ENCODE results near the gene SUPT4H1.
A peak's percentile ranks its signal among the peaks of the same experiment; 100 is the strongest.

Gene SUPT4H1

GRCh38 chr17:58370716-58371115, 18.7 kb upstream of the SUPT4H1 start:
- TF ChIP-seq CTCF (IDR thresholded peaks at IDR 0.05; ENCODE audit: extremely low read depth, insufficient read depth, missing control alignments) = no peak
- no peak for DNase-seq (ENCODE audit: low spot score)
- in situ Hi-C loops (cut with MboI; ENCODE audit: low pct_unique_long_range_greater_than_20kb, low sequenced_read_pairs, unreplicated experiment) = no loop called here

GRCh38 chr17:58370309-58370708, 18.3 kb upstream of the SUPT4H1 start:
- DNase-seq (ENCODE audit: low spot score) = no peak
- TF ChIP-seq CTCF (IDR thresholded peaks at IDR 0.05; ENCODE audit: extremely low read depth, insufficient read depth, missing control alignments) = no peak
- in situ Hi-C loops (cut with MboI; ENCODE audit: low pct_unique_long_range_greater_than_20kb, low sequenced_read_pairs, unreplicated experiment) = no loop called here

GRCh38 chr17:58369214-58370031, 17.4 kb upstream of the SUPT4H1 start:
- in situ Hi-C loops (cut with MboI; ENCODE audit: low pct_unique_long_range_greater_than_20kb, low sequenced_read_pairs, unreplicated experiment) = no loop called here
- no peak for TF ChIP-seq CTCF (IDR thresholded peaks at IDR 0.05; ENCODE audit: extremely low read depth, insufficient read depth, missing control alignments)
- DNase-seq (ENCODE audit: low spot score) = peak; percentile 25

GRCh38 chr17:58368860-58369213, 16.8 kb upstream of the SUPT4H1 start:
- TF ChIP-seq CTCF (IDR thresholded peaks at IDR 0.05; ENCODE audit: extremely low read depth, insufficient read depth, missing control alignments) = no peak
- in situ Hi-C loops (cut with MboI; ENCODE audit: low pct_unique_long_range_greater_than_20kb, low sequenced_read_pairs, unreplicated experiment) = no loop called here
- DNase-seq (ENCODE audit: low spot score) = peak; percentile 16

GRCh38 chr17:58367461-58367860, 15.5 kb upstream of the SUPT4H1 start:
- TF ChIP-seq CTCF (IDR thresholded peaks at IDR 0.05; ENCODE audit: extremely low read depth, insufficient read depth, missing control alignments) = no peak
- in situ Hi-C loops (cut with MboI; ENCODE audit: low pct_unique_long_range_greater_than_20kb, low sequenced_read_pairs, unreplicated experiment) = no loop called here
- DNase-seq (ENCODE audit: low spot score) = no peak

- no peak for DNase-seq (ENCODE audit: low spot score)
- no peak for TF ChIP-seq CTCF (IDR thresholded peaks at IDR 0.05; ENCODE audit: extremely low read depth, insufficient read depth, missing control alignments)
- in situ Hi-C loops (cut with MboI; ENCODE audit: low pct_unique_long_range_greater_than_20kb, low sequenced_read_pairs, unreplicated experiment) = no loop called here
Measured at GRCh38 chr17:58365980-58366595, 14.1 kb upstream of the SUPT4H1 start.
